Fibroblast of mammary gland (primary cell): Measurements from ENCODE around the gene LNPEP.
A peak's percentile ranks its signal among the peaks of the same experiment; 100 is the strongest.

Experiments
- DNase-seq: peaks from one replicate; pipeline ENCODE4 v3.0.0-alpha.2; 2010; ENCODE audit warnings: low read depth
- H3K4me3 ChIP-seq: 2 replicates; pipeline ENCODE4 v1.5.1; 2011; ENCODE audit warnings: low read depth, mild to moderate bottlenecking, low read length, moderate library complexity; ENCODE audit not compliant: control insufficient read depth
- CTCF ChIP-seq: conservative IDR thresholded peaks from 2 replicates; pipeline ENCODE4 v1.5.1; 2011; ENCODE audit warnings: low read depth, low read length, inconsistent platforms; ENCODE audit not compliant: control insufficient read depth, insufficient read depth

Gene LNPEP

GRCh38 chr5:96902876-96903275 lies 33.0 kb upstream of the LNPEP start:
- no peak overlapping the region for H3K4me3 ChIP-seq
- no peak for DNase-seq
- TF ChIP-seq CTCF: no peak

- TF ChIP-seq CTCF: no peak
- DNase-seq: peak; percentile 24
- H3K4me3 ChIP-seq: no peak overlapping the region
Measured at GRCh38 chr5:96903300-96903699, 32.6 kb upstream of the LNPEP start.

- TF ChIP-seq CTCF: no peak
- no peak overlapping the region for H3K4me3 ChIP-seq
- no peak for DNase-seq
Measured at GRCh38 chr5:96904054-96904931, 31.6 kb upstream of the LNPEP start.

GRCh38 chr5:96905864-96906263 lies 30.0 kb upstream of the LNPEP start:
- DNase-seq: no peak
- H3K4me3 ChIP-seq: no peak overlapping the region
- TF ChIP-seq CTCF: no peak

GRCh38 chr5:96909003-96909402 lies 26.9 kb upstream of the LNPEP start:
- no peak for TF ChIP-seq CTCF
- no peak for DNase-seq
- no peak overlapping the region for H3K4me3 ChIP-seq

GRCh38 chr5:96909435-96909834 lies 26.4 kb upstream of the LNPEP start:
- TF ChIP-seq CTCF: no peak
- H3K4me3 ChIP-seq: no peak overlapping the region
- DNase-seq: no peak
